Measurements from ENCODE around the gene COL5A3. TPM values are rescaled to one million over a fixed set of nuclear protein-coding genes. Genes with fewer than 3 reads are reported as not detected.

Gene COL5A3
- total RNA-seq, 2 experiments from 2014 or later = 0.50 to 0.63 TPM

DNA sequence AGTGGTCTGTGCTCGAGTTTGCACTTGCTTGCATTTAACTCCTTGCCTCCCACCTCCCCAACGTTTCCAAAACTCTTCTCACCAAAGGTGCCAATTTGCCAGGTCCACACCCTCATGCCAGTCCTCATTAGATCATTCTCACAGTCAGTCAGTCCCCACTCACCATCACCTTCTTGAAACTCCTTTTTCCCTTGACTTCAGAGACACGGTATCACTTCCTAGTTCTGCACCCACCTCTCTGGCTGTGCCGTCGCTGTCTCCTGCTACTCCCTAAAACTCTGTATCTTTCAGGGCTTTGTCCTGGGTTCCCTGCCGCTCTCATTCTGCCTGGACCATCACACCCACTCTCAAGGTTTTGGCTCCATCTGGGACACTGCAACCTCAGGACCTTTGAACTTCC is 93.6 kb downstream of the COL5A3 start:
- ChIA-PET CTCF (no interaction called here), POLR2A (no interaction called here)

DNA sequence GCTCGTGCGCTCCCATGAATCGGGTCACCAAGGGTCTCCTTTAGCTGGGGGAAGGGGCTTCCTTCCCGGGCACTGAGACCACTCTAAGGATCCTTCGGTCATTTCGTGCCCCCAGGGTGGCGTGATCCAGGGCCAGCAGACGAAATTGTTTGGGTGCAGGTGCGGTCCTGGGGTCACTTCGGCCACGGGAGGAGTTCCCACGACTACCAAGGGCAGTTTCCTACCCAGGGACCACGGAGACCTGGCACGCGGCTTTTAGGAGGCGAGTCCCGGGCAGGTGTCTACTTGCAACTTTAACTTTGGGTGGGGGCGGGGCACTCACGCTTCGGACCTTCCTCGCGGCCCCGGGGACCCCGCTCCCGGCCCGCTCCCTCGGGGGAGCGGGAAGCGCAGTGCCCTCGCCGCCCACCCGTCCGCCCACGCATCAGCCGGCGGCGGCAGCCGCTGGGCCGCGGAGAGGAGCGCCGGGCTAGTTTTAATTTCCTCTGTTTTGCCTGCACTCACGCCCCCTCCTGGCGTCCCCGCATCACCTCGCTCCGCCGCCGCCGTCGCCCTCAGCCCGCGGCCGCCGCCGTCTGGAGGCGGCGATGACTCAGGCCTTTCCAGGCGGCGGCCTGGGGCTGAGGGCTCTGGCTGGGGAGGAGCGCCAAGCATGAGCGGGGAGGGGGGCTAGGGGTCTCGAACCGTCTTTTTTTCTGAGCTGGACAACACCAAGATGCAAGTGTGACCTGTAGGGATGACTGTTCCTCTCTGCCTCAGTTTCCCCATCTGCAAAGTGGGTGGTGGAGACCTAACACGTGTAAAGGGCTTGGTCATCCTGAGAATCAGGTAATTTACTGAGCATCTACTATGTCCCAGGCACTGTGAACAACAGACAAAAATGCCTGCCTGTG is 95.7 kb downstream of the COL5A3 start:
- ChIA-PET POLR2A (interaction anchor here (0.5 kb wide), 2 partner anchors 89 to 187 kb away, joined by 3 to 15 read pairs; no protein-coding TSS in a partner anchor), CTCF (no interaction called here)

DNA sequence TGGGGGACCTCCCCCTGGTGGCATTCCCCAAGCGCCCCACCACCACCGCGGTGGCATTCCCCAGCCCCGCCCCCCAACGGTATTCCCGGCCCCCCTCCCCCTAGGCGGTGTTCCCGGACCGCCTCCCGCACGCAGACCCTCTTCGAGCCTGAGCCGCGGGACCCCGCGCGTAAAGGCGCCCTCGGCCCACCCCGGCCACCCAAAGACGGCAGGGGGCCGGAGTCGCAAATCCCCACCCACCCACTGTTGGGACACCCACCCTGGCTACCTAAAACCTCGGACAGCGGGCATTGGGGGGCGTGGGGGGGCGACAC is 96.3 kb downstream of the COL5A3 start:
- ChIA-PET POLR2A (no interaction called here), CTCF (no interaction called here)

DNA sequence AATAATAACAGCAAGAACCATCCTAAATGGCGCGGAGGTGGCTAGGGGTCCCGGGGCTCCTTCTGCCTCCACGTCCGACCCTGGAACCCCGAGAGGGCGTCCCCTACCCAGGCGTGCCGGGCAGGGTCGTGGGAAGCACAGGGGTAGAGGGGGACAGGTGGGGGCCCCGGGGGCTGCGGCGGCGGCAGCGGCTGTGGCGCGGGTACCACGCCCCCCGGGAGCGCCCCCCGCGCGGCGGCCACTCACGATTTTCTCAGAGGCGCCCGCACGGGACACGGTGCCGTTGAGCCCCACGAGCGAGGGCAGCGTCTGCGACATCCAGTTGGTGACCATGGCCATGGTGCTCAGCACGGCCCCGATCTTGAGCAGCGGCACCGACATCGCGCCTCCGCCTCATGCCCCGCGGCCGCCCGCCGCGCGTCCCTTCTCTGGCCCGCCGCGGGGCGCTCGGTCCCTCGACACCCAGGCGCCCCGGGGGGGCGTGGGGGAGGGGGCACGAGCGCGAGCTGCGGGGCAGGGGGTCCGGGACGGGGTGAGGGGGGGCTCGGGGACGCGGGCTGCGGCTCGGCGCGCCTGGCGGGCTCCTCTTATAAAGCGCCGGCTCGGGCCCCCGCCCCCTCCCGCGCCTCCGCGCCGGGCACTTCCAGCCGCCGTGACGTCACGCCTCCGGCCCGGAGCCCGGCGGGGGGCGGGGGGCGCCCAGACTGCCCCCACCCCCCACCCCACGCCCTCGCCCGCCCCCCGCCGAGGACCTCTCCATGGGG is 96.9 kb downstream of the COL5A3 start:
- ChIA-PET POLR2A (no interaction called here), CTCF (no interaction called here)

DNA sequence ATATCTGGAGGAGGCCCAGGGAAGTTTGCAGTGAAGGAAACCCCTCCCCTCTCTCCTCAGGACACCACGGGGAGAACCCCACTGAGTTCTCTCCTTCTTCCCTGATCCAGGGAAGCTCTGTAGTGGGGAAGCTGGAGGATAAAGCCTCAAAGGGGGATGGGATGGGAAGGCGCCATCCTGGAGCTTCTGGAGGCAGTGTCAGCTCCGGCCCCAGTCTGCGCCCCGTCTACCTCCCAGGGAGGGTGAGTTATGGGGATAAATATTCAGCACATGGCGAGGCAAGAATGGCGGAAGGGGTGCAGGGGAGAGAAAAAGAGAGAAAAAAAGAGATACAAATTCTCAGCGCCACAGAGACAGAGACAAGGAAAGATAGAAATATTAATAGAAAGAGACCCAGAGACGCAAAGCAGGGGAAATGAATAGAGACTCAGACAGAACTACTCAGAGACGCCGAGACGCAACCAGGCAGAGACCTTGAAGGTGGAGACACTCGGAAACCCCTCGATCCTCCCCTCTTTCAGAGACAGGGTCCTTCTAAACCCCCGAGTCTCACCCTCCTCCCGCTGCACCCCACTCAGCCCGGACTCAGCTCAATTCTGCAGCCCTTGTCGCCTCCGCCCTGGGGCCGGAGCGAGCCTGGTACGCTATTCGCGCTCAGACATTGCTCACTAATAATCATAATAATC is 97.6 kb downstream of the COL5A3 start:
- ChIA-PET CTCF (interaction anchor here (1.0 kb wide), 1 partner anchor 49 kb away, joined by 3 read pairs; no protein-coding TSS in a partner anchor), POLR2A (no interaction called here)

DNA sequence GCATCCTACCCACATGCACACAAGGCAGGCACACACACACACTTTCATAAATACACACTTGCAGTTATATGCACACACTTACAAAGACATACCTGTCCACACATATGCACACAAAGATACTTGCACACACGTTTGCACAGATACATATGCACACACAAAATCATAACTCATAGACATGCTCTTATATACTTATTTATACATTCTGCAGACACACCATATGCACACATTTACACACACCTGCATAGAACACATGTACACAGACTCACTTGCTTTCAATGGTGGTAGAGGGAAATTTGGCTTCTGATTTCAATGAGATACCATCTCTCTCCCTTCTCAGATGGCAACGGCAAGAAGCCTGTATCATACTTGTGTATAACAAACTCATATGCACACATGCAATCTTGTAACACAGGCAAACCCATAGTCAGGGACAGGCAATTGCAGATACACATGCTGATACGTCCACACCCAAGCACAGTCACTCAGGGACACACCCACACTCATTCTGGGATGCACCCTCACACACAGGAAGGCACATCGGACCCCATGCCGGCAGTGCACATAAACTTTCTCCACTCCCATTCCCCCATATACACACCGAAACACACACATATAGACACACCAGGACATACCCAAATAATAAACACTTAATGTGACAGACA is 98.6 kb downstream of the COL5A3 start:
- CTCF ChIA-PET = no interaction called here
- POLR2A ChIA-PET = no interaction called here

DNA sequence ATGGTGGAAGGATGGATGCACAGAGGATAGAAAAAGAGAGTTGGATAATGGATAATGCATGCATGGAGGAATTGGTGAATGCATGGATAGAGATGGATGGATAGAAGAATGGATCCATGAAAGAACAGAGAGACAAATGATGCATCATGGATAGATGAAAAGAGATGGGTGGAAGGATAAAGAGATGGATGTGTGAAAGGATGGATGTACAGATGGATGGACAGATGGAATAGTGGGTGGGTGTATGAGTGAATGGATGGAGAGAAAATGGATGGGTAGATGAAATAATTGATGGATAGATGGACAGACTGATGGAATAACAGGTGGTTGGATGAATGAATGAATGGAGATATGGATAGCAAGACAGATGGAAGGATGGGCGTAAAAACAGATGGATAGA is 99.7 kb downstream of the COL5A3 start:
- POLR2A ChIA-PET = no interaction called here

More for the DNA sequence above, 99.7 kb downstream of the COL5A3 start:
- CTCF ChIA-PET = no interaction called here

Other genes with a start within 250 kb of the COL5A3 start
- 1 to 10 TPM; 4.0 to 4.7 TPM for gene ZNF846, start 241.8 kb downstream of the COL5A3 start, total RNA-seq
- gene FBXL12, start 191.4 kb downstream of the COL5A3 start, total RNA-seq = 10 to 100 TPM; 24.7 TPM
- 100 to 1,000 TPM; 342 to 354 TPM for gene UBL5, start 182.6 kb downstream of the COL5A3 start, total RNA-seq
- 100 to 1,000 TPM in 1 of 2 experiments, 10 to 100 TPM in 1; 95.5 to 107 TPM for gene PIN1, start 175.2 kb downstream of the COL5A3 start, total RNA-seq
- gene OLFM2, start 74.0 kb downstream of the COL5A3 start, total RNA-seq = under 1 TPM in 1 of 2 experiments, not detected in 1; 0.27 TPM
- not detected for gene RDH8, start 3.0 kb upstream of the COL5A3 start, total RNA-seq
- gene SHFL, start 75.8 kb upstream of the COL5A3 start, total RNA-seq = 10 to 100 TPM; 41.9 to 44.1 TPM
- gene ANGPTL6, start 92.2 kb upstream of the COL5A3 start, total RNA-seq = 10 to 100 TPM; 10.2 to 11.5 TPM
- 100 to 1,000 TPM; 294 to 298 TPM for gene PPAN, start 95.9 kb upstream of the COL5A3 start, total RNA-seq
- 10 to 100 TPM; 68.6 to 68.9 TPM for gene P2RY11, start 101.2 kb upstream of the COL5A3 start, total RNA-seq
- 100 to 1,000 TPM; 311 to 312 TPM for gene EIF3G, start 109.4 kb upstream of the COL5A3 start, total RNA-seq
- gene DNMT1, start 184.4 kb upstream of the COL5A3 start, total RNA-seq = 100 to 1,000 TPM; 345 to 355 TPM
- gene S1PR2, start 220.8 kb upstream of the COL5A3 start, total RNA-seq = 10 to 100 TPM; 14.1 to 14.3 TPM
- 100 to 1,000 TPM; 157 to 161 TPM for gene MRPL4, start 241.7 kb upstream of the COL5A3 start, total RNA-seq